Breast epithelium (tissue), 3 donors: ENCODE results near the gene PRRC2B.

Experiments
- POLR2A ChIP-seq: fragments of 450-650 bp; IDR thresholded peaks from one replicate; pipeline ENCODE4 v1.6.1; 2016; ENCODE audit warnings: antibody characterized with exemption, mild to moderate bottlenecking, moderate library complexity
- TF ChIP-seq, protein P1 (sequence below), 3 donors: fragments of 450-650 bp; IDR thresholded peaks; one replicate each; pipeline ENCODE4 v1.5.1; 2016 to 2017; ENCODE audit warnings: antibody characterized with exemption in 3 of 3, mild to moderate bottlenecking in 3 of 3, moderate library complexity in 3 of 3

DNA sequence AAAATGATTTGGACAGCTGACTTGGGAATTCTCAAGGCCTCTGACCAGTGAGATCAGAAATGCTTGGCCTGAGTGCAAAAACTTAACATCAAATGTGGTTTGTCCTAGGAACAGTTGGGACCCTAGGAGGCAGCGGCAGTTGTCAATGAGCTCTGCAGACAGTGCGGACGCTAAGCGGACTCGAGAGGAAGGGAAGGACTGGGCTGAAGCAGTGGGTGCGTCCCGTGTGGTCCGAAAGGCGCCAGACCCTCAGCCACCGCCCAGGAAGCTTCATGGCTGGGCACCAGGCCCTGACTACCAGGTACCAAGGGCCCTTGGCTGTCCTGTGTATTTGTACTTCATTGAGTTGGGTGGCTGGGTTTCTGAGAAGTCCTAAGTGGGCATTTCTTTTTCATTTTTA is 65.2 kb downstream of the PRRC2B start:
- no peak for TF ChIP-seq POLR2A
- TF ChIP-seq, protein P1, sequence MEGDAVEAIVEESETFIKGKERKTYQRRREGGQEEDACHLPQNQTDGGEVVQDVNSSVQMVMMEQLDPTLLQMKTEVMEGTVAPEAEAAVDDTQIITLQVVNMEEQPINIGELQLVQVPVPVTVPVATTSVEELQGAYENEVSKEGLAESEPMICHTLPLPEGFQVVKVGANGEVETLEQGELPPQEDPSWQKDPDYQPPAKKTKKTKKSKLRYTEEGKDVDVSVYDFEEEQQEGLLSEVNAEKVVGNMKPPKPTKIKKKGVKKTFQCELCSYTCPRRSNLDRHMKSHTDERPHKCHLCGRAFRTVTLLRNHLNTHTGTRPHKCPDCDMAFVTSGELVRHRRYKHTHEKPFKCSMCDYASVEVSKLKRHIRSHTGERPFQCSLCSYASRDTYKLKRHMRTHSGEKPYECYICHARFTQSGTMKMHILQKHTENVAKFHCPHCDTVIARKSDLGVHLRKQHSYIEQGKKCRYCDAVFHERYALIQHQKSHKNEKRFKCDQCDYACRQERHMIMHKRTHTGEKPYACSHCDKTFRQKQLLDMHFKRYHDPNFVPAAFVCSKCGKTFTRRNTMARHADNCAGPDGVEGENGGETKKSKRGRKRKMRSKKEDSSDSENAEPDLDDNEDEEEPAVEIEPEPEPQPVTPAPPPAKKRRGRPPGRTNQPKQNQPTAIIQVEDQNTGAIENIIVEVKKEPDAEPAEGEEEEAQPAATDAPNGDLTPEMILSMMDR (IDR thresholded peaks at IDR 0.05), result no peak
